GM19468 (cell line): ENCODE data around the gene ZNF185.
"Not testable (repeated sequence)": the region's sequence is repeated elsewhere in the genome, so short reads cannot be mapped to it uniquely, and the experiment has no call there.

Source experiments
- ATAC-seq: cut with Tn5 transposase; IDR thresholded peaks from one replicate; pipeline ENCODE4 v1.9.1; 2021; ENCODE audit warnings: mild to moderate bottlenecking, moderate library complexity, moderate number of reproducible peaks; ENCODE audit not compliant: unreplicated experiment; ENCODE audit errors: extremely low read depth

The ZNF185 gene

GRCh38 chrX:152893980-152894610, 3.8 kb upstream of the ZNF185 start:
- no peak for ATAC-seq

- ATAC-seq = no peak
Observed at GRCh38 chrX:152895121-152895520, 2.7 kb upstream of the ZNF185 start.

GRCh38 chrX:152895724-152896420, 2.0 kb upstream of the ZNF185 start:
- no peak for ATAC-seq

GRCh38 chrX:152896450-152896849, 1.4 kb upstream of the ZNF185 start:
- ATAC-seq = no peak

- ATAC-seq = no peak
Observed at GRCh38 chrX:152898442-152898841, 575 bp downstream of the ZNF185 start.

- no peak for ATAC-seq
Observed at GRCh38 chrX:152899111-152899873, 1.4 kb downstream of the ZNF185 start.

GRCh38 chrX:152899874-152900719, 2.2 kb downstream of the ZNF185 start:
- no peak for ATAC-seq

- no peak for ATAC-seq
Observed at GRCh38 chrX:152900937-152901445, 3.1 kb downstream of the ZNF185 start.

- ATAC-seq = no peak
Observed at GRCh38 chrX:152901816-152902501, 4.1 kb downstream of the ZNF185 start.

- no peak for ATAC-seq
Observed at GRCh38 chrX:152902502-152902820, 4.6 kb downstream of the ZNF185 start.

- no peak for ATAC-seq
Observed at GRCh38 chrX:152903589-152903988, 5.7 kb downstream of the ZNF185 start.

GRCh38 chrX:152904151-152905080, 6.5 kb downstream of the ZNF185 start:
- ATAC-seq = no peak

- no peak for ATAC-seq
Observed at GRCh38 chrX:152905081-152905420, 7.2 kb downstream of the ZNF185 start.

GRCh38 chrX:152907084-152907651, 9.3 kb downstream of the ZNF185 start:
- ATAC-seq = no peak

- no peak for ATAC-seq
Observed at GRCh38 chrX:152908486-152908885, 10.6 kb downstream of the ZNF185 start.

GRCh38 chrX:152910018-152910417, 12.2 kb downstream of the ZNF185 start:
- ATAC-seq = not testable (repeated sequence)

GRCh38 chrX:152912106-152912505, 14.2 kb downstream of the ZNF185 start:
- no peak for ATAC-seq

- ATAC-seq = no peak
Observed at GRCh38 chrX:152912641-152913040, 14.8 kb downstream of the ZNF185 start.
